GM19467 (cell line): Measurements from ENCODE around the gene NR1H2.

Source experiments
- ATAC-seq: cut with Tn5 transposase; IDR thresholded peaks from one replicate; pipeline ENCODE4 v1.9.1; 2021; ENCODE audit warnings: mild to moderate bottlenecking, moderate library complexity; ENCODE audit not compliant: unreplicated experiment

The NR1H2 gene

GRCh38 chr19:50399368-50399745 is 23.1 kb downstream of the NR1H2 start:
- ATAC-seq, result no peak

GRCh38 chr19:50401605-50402450 is 25.6 kb downstream of the NR1H2 start:
- ATAC-seq, result no peak

- no peak for ATAC-seq
These were observed 26.5 kb downstream of the NR1H2 start for GRCh38 chr19:50402544-50403301.

GRCh38 chr19:50406156-50406820 is 30.0 kb downstream of the NR1H2 start:
- no peak for ATAC-seq

- ATAC-seq, result no peak
These were observed 30.6 kb downstream of the NR1H2 start for GRCh38 chr19:50406829-50407228.

- ATAC-seq, result no peak
These were observed 33.1 kb downstream of the NR1H2 start for GRCh38 chr19:50409347-50409746.

GRCh38 chr19:50410109-50410508 is 33.9 kb downstream of the NR1H2 start:
- no peak for ATAC-seq

GRCh38 chr19:50412419-50412818 is 36.2 kb downstream of the NR1H2 start:
- no peak for ATAC-seq

GRCh38 chr19:50413096-50413495 is 36.8 kb downstream of the NR1H2 start:
- ATAC-seq, result no peak

GRCh38 chr19:50413531-50413930 is 37.3 kb downstream of the NR1H2 start:
- ATAC-seq, result no peak

GRCh38 chr19:50414864-50415660 is 38.8 kb downstream of the NR1H2 start:
- ATAC-seq, result peak; percentile 30

GRCh38 chr19:50415661-50416033 is 39.4 kb downstream of the NR1H2 start:
- ATAC-seq, result peak; percentile 42

GRCh38 chr19:50416034-50416977 is 40.0 kb downstream of the NR1H2 start:
- ATAC-seq, result no peak

- ATAC-seq, result no peak
These were observed 41.1 kb downstream of the NR1H2 start for GRCh38 chr19:50417111-50418081.

GRCh38 chr19:50418176-50419021 is 42.1 kb downstream of the NR1H2 start, which contains the start of gene SPIB:
Gene SPIB (plus strand): TSS chr19:50418938. CDS start chr19:50418963, 25 bp downstream.
- ATAC-seq, result no peak

- ATAC-seq, result no peak
These were observed 42.8 kb downstream of the NR1H2 start for GRCh38 chr19:50419022-50419579.

- ATAC-seq, result no peak
These were observed 43.4 kb downstream of the NR1H2 start for GRCh38 chr19:50419580-50420035.
